Naive thymus-derived CD4-positive, alpha-beta T cell (primary cell): ENCODE measurements around the gene COG8. TPM values are rescaled to one million over a fixed set of nuclear protein-coding genes. Genes with fewer than 3 reads are reported as not detected.

Experiments
- ATAC-seq: fragments of 150-1000 bp; cut with Tn5 transposase; 2 replicates; pipeline ENCODE4 v1.10.0; 2021; ENCODE audit warnings: mild to moderate bottlenecking, moderate library complexity
- CTCF ChIA-PET: fragments of 350-600 bp; sonication (Branson Sonifier 250); formaldehyde crosslinking; loops from one replicate; lab custom pipeline; 2021; ENCODE audit warnings: antibody characterized with exemption; lab: Charles Lee
- POLR2A ChIA-PET: fragments of 350-600 bp; sonication (Branson Sonifier 250); formaldehyde crosslinking; loops from one replicate; lab custom pipeline; 2021; ENCODE audit warnings: antibody characterized with exemption, inconsistent platforms; lab: Charles Lee
- DNase-seq, 9 donors: peaks; one replicate each; pipeline versions ENCODE4 v3.0.0 to v3.0.0-alpha.2; 2020 to 2022; ENCODE audit warnings: mixed read lengths in 1 of 9
- H3K27ac ChIP-seq: one replicate; pipeline ENCODE4 v1.7.0; 2013; ENCODE audit warnings: mild to moderate bottlenecking, low read depth, low read length, moderate library complexity
- H3K27me3 ChIP-seq, 2 donors: one replicate each; pipeline ENCODE4 v1.7.0; 2013; ENCODE audit warnings: low read length in 2 of 2, mild to moderate bottlenecking in 2 of 2, moderate library complexity in 2 of 2; ENCODE audit not compliant: control insufficient read depth in 2 of 2, insufficient read depth in 2 of 2
- H3K36me3 ChIP-seq, 3 experiments: 1 replicate in 2 of 3; 2 replicates in 1 of 3; pipeline ENCODE4 v1.7.0; 2013; ENCODE audit warnings: low read length in 3 of 3, mild to moderate bottlenecking in 3 of 3, moderate library complexity in 1 of 3; ENCODE audit not compliant: insufficient read depth in 3 of 3, control insufficient read depth in 2 of 3
- H3K4me1 ChIP-seq, 2 donors: one replicate each; pipeline ENCODE4 v1.7.0; 2013; ENCODE audit warnings: low read length in 2 of 2, mild to moderate bottlenecking in 2 of 2, moderate library complexity in 1 of 2; ENCODE audit not compliant: control insufficient read depth in 2 of 2, insufficient read depth in 2 of 2
- H3K4me3 ChIP-seq: 2 replicates; pipeline ENCODE4 v1.7.0; 2013; ENCODE audit warnings: mild to moderate bottlenecking, low read length
- H3K9me3 ChIP-seq, 3 experiments: 1 replicate in 2 of 3; 2 replicates in 1 of 3; pipeline ENCODE4 v1.7.0; 2013; ENCODE audit warnings: low read length in 3 of 3; ENCODE audit not compliant: control insufficient read depth in 2 of 3
- H3K27ac Mint-ChIP-seq, 9 donors: one replicate each; pipeline ENCODE4 v1.8.0; 2020 to 2022; ENCODE audit warnings: mixed read lengths in 9 of 9, mild to moderate bottlenecking in 8 of 9, moderate library complexity in 5 of 9, inconsistent platforms in 2 of 9
- H3K27me3 Mint-ChIP-seq, 5 donors: one replicate each; pipeline ENCODE4 v1.8.0; 2021 to 2022; ENCODE audit warnings: mixed read lengths in 5 of 5, mild to moderate bottlenecking in 1 of 5
- H3K36me3 Mint-ChIP-seq, 5 donors: one replicate each; pipeline ENCODE4 v1.8.0; 2020 to 2022; ENCODE audit warnings: mixed read lengths in 5 of 5, mild to moderate bottlenecking in 3 of 5, inconsistent platforms in 1 of 5
- H3K4me1 Mint-ChIP-seq, 7 donors: one replicate each; pipeline ENCODE4 v1.8.0; 2020 to 2022; ENCODE audit warnings: mixed read lengths in 7 of 7, mild to moderate bottlenecking in 3 of 7, inconsistent platforms in 1 of 7
- H3K4me3 Mint-ChIP-seq, 10 donors: one replicate each; pipeline ENCODE4 v1.8.0; 2020 to 2022; ENCODE audit warnings: mild to moderate bottlenecking in 10 of 10, mixed read lengths in 10 of 10, moderate library complexity in 6 of 10, inconsistent platforms in 2 of 10
- H3K9me3 Mint-ChIP-seq, 11 donors: one replicate each; pipeline ENCODE4 v1.8.0; 2020 to 2022; ENCODE audit warnings: mixed read lengths in 11 of 11, mild to moderate bottlenecking in 4 of 11, inconsistent platforms in 1 of 11, moderate library complexity in 1 of 11
- intact Hi-C, 2 donors: fragments of 100-400 bp; cut with micrococcal nuclease; formaldehyde crosslinking; loops; one replicate each; pipeline ENCODE4 v1.15.1; 2023
- polyA plus RNA-seq, 2 donors: library from polyadenylated mRNA; unstranded; fragments of 300-500 nt; fragmentation: Illumina TruSeq; gene quantifications; one replicate each; pipeline ENCODE4 v1.2.3, GENCODE V29; 2021
- total RNA-seq, 6 experiments: library from RNA in 5 of 6; stranded (reverse) in 5 of 6; gene quantifications; 1 replicate in 5 of 6; 2 replicates in 1 of 6; pipeline ENCODE4 v1.2.3 and lab custom pipeline; 2021 to 2026

COG8 gene
- total and polyA plus RNA-seq, 7 experiments from 2014 or later, result 29.5 to 73.7 (median 38.7) TPM

- H3K36me3 Mint-ChIP-seq, result peaks cover 6 to 37% (median 13%) of the 10 kb centered on the region in 5 donors
These were observed 19.3 kb downstream of the COG8 start for GRCh38 chr16:69319826-69320739.

GRCh38 chr16:69319381-69319780 is 20.0 kb downstream of the COG8 start:
- H3K36me3 ChIP-seq, result peaks cover 27 to 95% (median 43%) of the 10 kb centered on the region in 3 experiments
- Mint-ChIP-seq H3K4me3 (no peak overlapping the region), H3K27me3 (no peaks in the 10 kb centered on the region), H3K4me1 (peaks cover 0 to 19% (median 10%) of the 10 kb centered on the region in 7 donors), H3K27ac (peak overlapping the region in 2 of 9 donors; percentile 71 to 77), H3K9me3 (no peaks in the 10 kb centered on the region), H3K36me3 (peaks cover 6 to 31% (median 13%) of the 10 kb centered on the region in 5 donors)
- intact Hi-C loops, result no loop called here
- H3K27ac ChIP-seq, result no peak overlapping the region
- ChIA-PET POLR2A (interaction anchor here (1.3 kb wide), 1 partner anchor 10 kb away, joined by 5 read pairs; no protein-coding TSS in a partner anchor), CTCF (no interaction called here)
- H3K4me3 ChIP-seq, result no peak overlapping the region
- H3K9me3 ChIP-seq, result no peaks in the 10 kb centered on the region
- H3K4me1 ChIP-seq, result no peaks in the 10 kb centered on the region
- DNase-seq (no peak), ATAC-seq (no peak)
- H3K27me3 ChIP-seq, result no peaks in the 10 kb centered on the region

More at GRCh38 chr16:69319826-69320739, 19.3 kb downstream of the COG8 start:
- Mint-ChIP-seq H3K4me1 (peaks cover 5 to 21% (median 10%) of the 10 kb centered on the region in 7 donors), H3K27me3 (no peaks in the 10 kb centered on the region), H3K9me3 (no peaks in the 10 kb centered on the region), H3K4me3 (no peak overlapping the region), H3K27ac (peak overlapping the region in 2 of 9 donors; percentile 14 to 71)
- ChIA-PET CTCF (no interaction called here), POLR2A (no interaction called here)
- DNase-seq (no peak), ATAC-seq (no peak)
- no peak overlapping the region for H3K4me3 ChIP-seq
- peaks cover 27 to 96% (median 43%) of the 10 kb centered on the region in 3 experiments for H3K36me3 ChIP-seq
- H3K27me3 ChIP-seq, result no peaks in the 10 kb centered on the region
- no peak overlapping the region for H3K27ac ChIP-seq
- intact Hi-C loops, result no loop called here
- H3K4me1 ChIP-seq, result no peaks in the 10 kb centered on the region
- H3K9me3 ChIP-seq, result no peaks in the 10 kb centered on the region

GRCh38 chr16:69318911-69319289 is 20.5 kb downstream of the COG8 start:
- DNase-seq, result no peak
- POLR2A ChIA-PET, result interaction anchor here (0.8 to 1.3 kb wide), 2 partner anchors 10 to 409 kb away, joined by 3 to 5 read pairs; no protein-coding TSS in a partner anchor
- peaks cover 6 to 31% (median 13%) of the 10 kb centered on the region in 5 donors for H3K36me3 Mint-ChIP-seq
- peaks cover 27 to 95% (median 43%) of the 10 kb centered on the region in 3 experiments for H3K36me3 ChIP-seq
- intact Hi-C loops, result no loop called here
- H3K4me3 ChIP-seq, result no peak overlapping the region
- no peak overlapping the region for H3K4me3 Mint-ChIP-seq
- CTCF ChIA-PET, result no interaction called here
- peaks cover 0 to 23% (median 12%) of the 10 kb centered on the region in 7 donors for H3K4me1 Mint-ChIP-seq
- no peak overlapping the region for H3K27ac Mint-ChIP-seq
- no peaks in the 10 kb centered on the region for H3K27me3 ChIP-seq
- no peaks in the 10 kb centered on the region for H3K9me3 ChIP-seq
- no peak overlapping the region for H3K27ac ChIP-seq
- peaks cover 0 to under 1% of the 10 kb centered on the region in 2 donors for H3K4me1 ChIP-seq
- no peaks in the 10 kb centered on the region for H3K9me3 Mint-ChIP-seq
- no peak for ATAC-seq
- no peaks in the 10 kb centered on the region for H3K27me3 Mint-ChIP-seq

GRCh38 chr16:69318177-69318910 is 21.0 kb downstream of the COG8 start:
- no peaks in the 10 kb centered on the region for H3K27me3 Mint-ChIP-seq
- no peaks in the 10 kb centered on the region for H3K9me3 Mint-ChIP-seq
- Histone ChIP-seq H3K36me3 (peaks cover 27 to 90% (median 43%) of the 10 kb centered on the region in 3 experiments), H3K27ac (no peak overlapping the region), H3K9me3 (no peaks in the 10 kb centered on the region), H3K4me3 (no peak overlapping the region), H3K4me1 (peaks cover 0 to 3% of the 10 kb centered on the region in 2 donors), H3K27me3 (no peaks in the 10 kb centered on the region)
- no peak overlapping the region for H3K4me3 Mint-ChIP-seq
- H3K36me3 Mint-ChIP-seq, result peaks cover 6 to 35% (median 13%) of the 10 kb centered on the region in 5 donors
- no peak for ATAC-seq
- intact Hi-C loops, result no loop called here
- no peak overlapping the region for H3K27ac Mint-ChIP-seq
- DNase-seq, result no peak
- H3K4me1 Mint-ChIP-seq, result peaks cover 5 to 24% (median 17%) of the 10 kb centered on the region in 7 donors
- ChIA-PET CTCF (interaction anchor here (0.6 to 0.9 kb wide), 2 partner anchors 168 to 468 kb away, joined by 3 to 6 read pairs; no protein-coding TSS in a partner anchor), POLR2A (interaction anchor here (0.8 to 1.3 kb wide), 3 partner anchors 10 to 409 kb away, joined by 3 to 6 read pairs (median 5); no protein-coding TSS in a partner anchor)

GRCh38 chr16:69316595-69317034 is 22.7 kb downstream of the COG8 start:
- no peak for ATAC-seq
- Mint-ChIP-seq H3K4me3 (no peak overlapping the region), H3K4me1 (peaks cover 15 to 34% (median 24%) of the 10 kb centered on the region in 7 donors), H3K9me3 (peaks cover 0 to 2% (median 0%) of the 10 kb centered on the region in 11 donors), H3K36me3 (peaks cover 2 to 28% (median 11%) of the 10 kb centered on the region in 5 donors), H3K27ac (peak overlapping the region in 2 of 9 donors; percentile 28 to 62), H3K27me3 (no peaks in the 10 kb centered on the region)
- peaks cover 23 to 74% (median 43%) of the 10 kb centered on the region in 3 experiments for H3K36me3 ChIP-seq
- no peaks in the 10 kb centered on the region for H3K27me3 ChIP-seq
- POLR2A ChIA-PET, result interaction anchor here (5.7 kb wide), 1 partner anchor 13 kb away, joined by 42 read pairs; the partner anchor contains the start of gene PDF
- H3K4me1 ChIP-seq, result peaks cover 3 to 5% of the 10 kb centered on the region in 2 donors
- no peak overlapping the region for H3K27ac ChIP-seq
- no peaks in the 10 kb centered on the region for H3K9me3 ChIP-seq
- CTCF ChIA-PET, result no interaction called here
- no peak overlapping the region for H3K4me3 ChIP-seq
- no peak for DNase-seq
- intact Hi-C loops, result no loop called here
